ENCODE results near the gene BEX4.

DNA sequence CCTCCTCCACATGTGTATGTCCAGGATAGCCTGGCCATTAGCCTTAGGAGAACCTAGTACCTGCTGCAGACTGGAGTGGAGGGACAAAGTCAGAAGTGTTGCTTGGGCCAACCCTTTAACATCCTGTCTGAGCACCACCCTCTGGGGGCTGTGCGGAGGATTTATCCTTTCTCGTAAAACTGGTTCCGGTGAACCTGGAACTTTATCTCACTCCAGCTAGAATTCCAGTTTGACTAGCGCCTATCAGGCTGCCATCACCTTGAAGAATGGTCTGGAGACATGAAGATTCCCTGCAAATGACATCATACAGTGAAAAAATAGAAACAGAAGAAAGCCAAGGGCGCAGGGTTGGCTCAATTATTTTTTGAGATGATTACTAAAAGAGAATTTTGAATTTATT lies 36.1 kb downstream of the BEX4 start:
- TF ChIP-seq, protein P1, sequence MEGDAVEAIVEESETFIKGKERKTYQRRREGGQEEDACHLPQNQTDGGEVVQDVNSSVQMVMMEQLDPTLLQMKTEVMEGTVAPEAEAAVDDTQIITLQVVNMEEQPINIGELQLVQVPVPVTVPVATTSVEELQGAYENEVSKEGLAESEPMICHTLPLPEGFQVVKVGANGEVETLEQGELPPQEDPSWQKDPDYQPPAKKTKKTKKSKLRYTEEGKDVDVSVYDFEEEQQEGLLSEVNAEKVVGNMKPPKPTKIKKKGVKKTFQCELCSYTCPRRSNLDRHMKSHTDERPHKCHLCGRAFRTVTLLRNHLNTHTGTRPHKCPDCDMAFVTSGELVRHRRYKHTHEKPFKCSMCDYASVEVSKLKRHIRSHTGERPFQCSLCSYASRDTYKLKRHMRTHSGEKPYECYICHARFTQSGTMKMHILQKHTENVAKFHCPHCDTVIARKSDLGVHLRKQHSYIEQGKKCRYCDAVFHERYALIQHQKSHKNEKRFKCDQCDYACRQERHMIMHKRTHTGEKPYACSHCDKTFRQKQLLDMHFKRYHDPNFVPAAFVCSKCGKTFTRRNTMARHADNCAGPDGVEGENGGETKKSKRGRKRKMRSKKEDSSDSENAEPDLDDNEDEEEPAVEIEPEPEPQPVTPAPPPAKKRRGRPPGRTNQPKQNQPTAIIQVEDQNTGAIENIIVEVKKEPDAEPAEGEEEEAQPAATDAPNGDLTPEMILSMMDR (conservative IDR thresholded peaks at IDR 0.05; ENCODE audit: low read length), result no peak
- no peak for TF ChIP-seq EZH2phosphoT487 (IDR thresholded peaks at IDR 0.05; ENCODE audit: borderline replicate concordance)
